ENCODE data around the gene CCDC102A.

Gene CCDC102A

GRCh38 chr16:57536306-57537193 lies at the start of gene CCDC102A:
Gene CCDC102A, minus strand, starts transcription at chr16:57536571. Its CDS starts 7,394 bp downstream, at chr16:57529177.
- H3K4me3 ChIP-seq (ENCODE audit: low read depth, low read length): peak within 1 kb of the TSS; percentile 70
- DNase-seq (ENCODE audit: low read depth): no peak
- no peak for TF ChIP-seq CTCF (conservative IDR thresholded peaks at IDR 0.05; ENCODE audit: low read depth, low read length)

- no peak for TF ChIP-seq CTCF (conservative IDR thresholded peaks at IDR 0.05; ENCODE audit: low read depth, low read length)
- H3K4me3 ChIP-seq (ENCODE audit: low read depth, low read length): no peak overlapping the region
- no peak for DNase-seq (ENCODE audit: low read depth)
Observed at GRCh38 chr16:57585051-57585687, 48.8 kb upstream of the CCDC102A start.

- no peak overlapping the region for H3K4me3 ChIP-seq (ENCODE audit: low read depth, low read length)
- DNase-seq (ENCODE audit: low read depth): no peak
- TF ChIP-seq CTCF (conservative IDR thresholded peaks at IDR 0.05; ENCODE audit: low read depth, low read length): no peak
Observed at GRCh38 chr16:57579361-57579665, 42.9 kb upstream of the CCDC102A start.

- no peak overlapping the region for H3K4me3 ChIP-seq (ENCODE audit: low read depth, low read length)
- TF ChIP-seq CTCF (conservative IDR thresholded peaks at IDR 0.05; ENCODE audit: low read depth, low read length): no peak
- DNase-seq (ENCODE audit: low read depth): no peak
Observed at GRCh38 chr16:57578521-57579360, 42.4 kb upstream of the CCDC102A start.

GRCh38 chr16:57577691-57578224 lies 41.4 kb upstream of the CCDC102A start:
- TF ChIP-seq CTCF (conservative IDR thresholded peaks at IDR 0.05; ENCODE audit: low read depth, low read length): no peak

GRCh38 chr16:57577214-57577613 lies 40.8 kb upstream of the CCDC102A start:
- DNase-seq (ENCODE audit: low read depth): no peak
- no peak for TF ChIP-seq CTCF (conservative IDR thresholded peaks at IDR 0.05; ENCODE audit: low read depth, low read length)
- H3K4me3 ChIP-seq (ENCODE audit: low read depth, low read length): no peak overlapping the region

More at GRCh38 chr16:57577691-57578224, 41.4 kb upstream of the CCDC102A start:
- DNase-seq (ENCODE audit: low read depth): no peak
- H3K4me3 ChIP-seq (ENCODE audit: low read depth, low read length): no peak overlapping the region

Data from choroid plexus epithelial cell (primary cell).